Activated CD8-positive, alpha-beta T cell treated with anti-CD3 and anti-CD28 coated beads, Interleukin-2, amount 10 ng/mL, durations not matched to agents 7 days and 5 days (primary cell): Measurements from ENCODE around the gene GRAMD2B. TPM values are rescaled to one million over a fixed set of nuclear protein-coding genes. Genes with fewer than 3 reads are reported as not detected.

Experiments
- ATAC-seq: fragments of 150-1000 bp; cut with Tn5 transposase; one replicate; pipeline ENCODE4 v1.10.0; 2021; ENCODE audit warnings: moderate library complexity
- CTCF ChIA-PET: fragments of 350-600 bp; sonication (Branson Sonifier 250); formaldehyde crosslinking; loops from one replicate; lab custom pipeline; 2021; ENCODE audit warnings: antibody characterized with exemption; lab: Charles Lee
- POLR2A ChIA-PET: fragments of 350-600 bp; sonication (Branson Sonifier 250); formaldehyde crosslinking; loops from one replicate; lab custom pipeline; 2021; ENCODE audit warnings: antibody characterized with exemption; lab: Charles Lee
- DNase-seq: peaks from one replicate; pipeline ENCODE4 v3.0.0-alpha.2; 2020
- H3K27ac Mint-ChIP-seq: one replicate; pipeline ENCODE4 v1.8.0; 2021; ENCODE audit warnings: mild to moderate bottlenecking, mixed read lengths
- H3K27me3 Mint-ChIP-seq: one replicate; pipeline ENCODE4 v1.8.0; 2021; ENCODE audit warnings: low read depth, mixed read lengths
- H3K36me3 Mint-ChIP-seq: one replicate; pipeline ENCODE4 v1.8.0; 2021; ENCODE audit warnings: low read depth, mixed read lengths
- H3K4me1 Mint-ChIP-seq: one replicate; pipeline ENCODE4 v1.8.0; 2021; ENCODE audit warnings: low read depth, mixed read lengths
- H3K4me3 Mint-ChIP-seq: one replicate; pipeline ENCODE4 v1.8.0; 2021; ENCODE audit warnings: mild to moderate bottlenecking, mixed read lengths
- H3K9me3 Mint-ChIP-seq: one replicate; pipeline ENCODE4 v1.8.0; 2022; ENCODE audit warnings: mixed read lengths; ENCODE audit not compliant: insufficient read depth
- total RNA-seq, 2 experiments: library from RNA; stranded (reverse); gene quantifications; one replicate each; pipeline ENCODE4 v1.2.3, GENCODE V29; 2021

GRAMD2B gene
- total RNA-seq, 2 experiments from 2014 or later = 3.3 to 6.5 TPM

DNA sequence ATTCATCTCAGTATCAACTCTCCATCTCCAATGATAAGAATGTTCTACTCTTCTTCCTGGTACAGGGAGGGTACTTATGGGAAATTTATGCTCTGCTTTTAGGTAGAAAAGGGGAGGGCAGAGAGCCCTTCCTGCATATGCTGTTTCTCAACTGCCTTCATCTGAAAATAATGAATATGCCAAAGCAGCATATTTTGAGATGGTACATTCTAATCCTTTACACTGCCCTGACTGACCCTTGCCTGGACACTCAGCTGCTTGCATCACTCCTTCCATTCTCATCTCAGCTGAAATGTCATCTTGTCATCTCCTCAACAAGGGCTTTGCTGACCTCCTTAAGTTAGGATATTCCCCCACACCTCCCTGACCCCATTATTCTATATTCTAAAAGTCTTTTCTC, 103.3 kb downstream of the GRAMD2B start:
- no peak for DNase-seq
- Mint-ChIP-seq H3K27me3 (peaks cover 5% of the 10 kb centered on the region), H3K4me1 (no peaks in the 10 kb centered on the region), H3K36me3 (no peaks in the 10 kb centered on the region), H3K27ac (no peak overlapping the region), H3K4me3 (no peak overlapping the region), H3K9me3 (no peaks in the 10 kb centered on the region)
- ATAC-seq = no peak
- ChIA-PET CTCF (no interaction called here), POLR2A (no interaction called here)

DNA sequence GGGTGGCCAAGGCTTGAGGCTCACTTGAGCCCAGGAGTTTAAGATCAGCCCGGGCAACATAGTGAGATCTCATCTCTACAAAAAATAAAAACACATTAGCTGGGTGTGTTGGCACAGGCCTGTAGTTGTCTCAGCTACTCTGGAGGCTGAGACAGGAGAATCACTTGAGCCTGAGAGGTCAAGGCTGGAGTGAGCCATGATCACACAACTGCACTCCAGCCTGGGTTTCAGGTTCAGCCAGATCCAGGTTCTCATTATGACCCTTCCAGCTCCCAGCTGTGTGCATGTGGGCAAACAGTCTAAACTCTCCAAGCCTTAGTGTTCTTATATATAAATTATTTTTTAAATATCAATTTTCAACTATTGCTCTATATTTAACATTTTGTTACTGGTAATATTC, 103.9 kb downstream of the GRAMD2B start:
- Mint-ChIP-seq H3K27ac (no peak overlapping the region), H3K4me1 (no peaks in the 10 kb centered on the region), H3K27me3 (peaks cover 5% of the 10 kb centered on the region), H3K36me3 (no peaks in the 10 kb centered on the region), H3K4me3 (no peak overlapping the region), H3K9me3 (no peaks in the 10 kb centered on the region)
- CTCF ChIA-PET = no interaction called here
- POLR2A ChIA-PET = no interaction called here
- DNase-seq (no peak), ATAC-seq (no peak)

- DNase-seq (no peak), ATAC-seq (no peak)
- no peaks in the 10 kb centered on the region for H3K36me3 Mint-ChIP-seq
- H3K4me1 Mint-ChIP-seq = no peaks in the 10 kb centered on the region
- H3K9me3 Mint-ChIP-seq = no peaks in the 10 kb centered on the region
- no peak overlapping the region for H3K4me3 Mint-ChIP-seq
- H3K27me3 Mint-ChIP-seq = peaks cover 5% of the 10 kb centered on the region
- no peak overlapping the region for H3K27ac Mint-ChIP-seq
- POLR2A ChIA-PET = no interaction called here
- CTCF ChIA-PET = no interaction called here
Measured at GRCh38 chr5:126527892-126528291, 104.7 kb downstream of the GRAMD2B start.

GRCh38 chr5:126531543-126532120, 108.4 kb downstream of the GRAMD2B start:
- no peak overlapping the region for H3K27ac Mint-ChIP-seq
- no peak for ATAC-seq
- DNase-seq = no peak
- no peak overlapping the region for H3K4me3 Mint-ChIP-seq
- H3K27me3 Mint-ChIP-seq = peaks cover under 1% of the 10 kb centered on the region
- H3K4me1 Mint-ChIP-seq = no peaks in the 10 kb centered on the region
- no peaks in the 10 kb centered on the region for H3K9me3 Mint-ChIP-seq
- no peaks in the 10 kb centered on the region for H3K36me3 Mint-ChIP-seq
- POLR2A ChIA-PET = interaction anchor here (0.6 kb wide), 1 partner anchor 19 kb away, joined by 3 read pairs; no protein-coding TSS in a partner anchor
- CTCF ChIA-PET = interaction anchor here (2.7 to 3.0 kb wide), 2 partner anchors 12 to 32 kb away, joined by 11 to 18 read pairs; no protein-coding TSS in a partner anchor

- no peak for ATAC-seq
Measured at GRCh38 chr5:126534553-126534952, 111.3 kb downstream of the GRAMD2B start.

DNA sequence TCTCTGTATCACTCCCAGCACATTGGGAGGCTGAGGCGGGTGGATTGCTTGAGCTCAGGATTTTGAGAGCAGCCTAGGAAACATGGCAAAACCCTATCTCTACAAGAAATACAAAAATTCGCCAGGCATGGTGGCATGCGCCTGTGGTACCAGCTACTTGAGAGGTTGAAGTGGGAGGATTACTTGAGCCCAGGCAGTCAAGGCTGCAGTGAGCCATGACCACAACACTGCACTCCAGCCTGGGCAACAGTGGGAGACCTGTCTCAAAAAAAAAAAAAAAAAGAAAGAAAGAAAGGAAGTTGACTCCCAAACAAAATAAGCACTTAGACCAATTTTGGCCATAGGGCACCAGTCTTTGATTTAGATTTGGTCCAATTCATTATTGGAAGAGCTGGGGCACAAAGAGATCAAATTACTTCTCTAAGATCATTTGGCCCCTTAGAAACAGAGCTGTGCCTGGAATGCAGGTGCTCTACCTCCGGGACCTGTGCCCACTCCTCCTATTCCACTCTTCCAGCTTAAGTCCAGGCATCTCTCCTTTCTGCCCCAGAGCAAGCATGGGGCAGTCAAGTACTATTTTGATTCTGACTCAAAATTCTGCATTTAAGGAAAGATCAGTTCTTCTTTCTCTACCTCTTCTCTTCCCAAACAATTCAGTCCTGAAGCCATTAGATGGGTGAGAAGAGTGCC, 112.8 kb downstream of the GRAMD2B start:
- Mint-ChIP-seq H3K27ac (no peak overlapping the region), H3K4me3 (no peak overlapping the region), H3K9me3 (no peaks in the 10 kb centered on the region), H3K4me1 (no peaks in the 10 kb centered on the region), H3K36me3 (no peaks in the 10 kb centered on the region), H3K27me3 (no peaks in the 10 kb centered on the region)
- DNase-seq = no peak
- ChIA-PET CTCF (interaction anchor here (1.5 to 1.9 kb wide), 3 partner anchors 36 to 185 kb away, joined by 4 to 14 read pairs (median 5); no protein-coding TSS in a partner anchor), POLR2A (no interaction called here)
- ATAC-seq = no peak

More at GRCh38 chr5:126534553-126534952, 111.3 kb downstream of the GRAMD2B start:
- Mint-ChIP-seq H3K9me3 (no peaks in the 10 kb centered on the region), H3K36me3 (no peaks in the 10 kb centered on the region), H3K4me3 (no peak overlapping the region), H3K27ac (no peak overlapping the region), H3K27me3 (no peaks in the 10 kb centered on the region), H3K4me1 (no peaks in the 10 kb centered on the region)
- ChIA-PET POLR2A (no interaction called here), CTCF (interaction anchor here (1.0 to 2.7 kb wide), 5 partner anchors 9 to 195 kb away, joined by 3 to 14 read pairs (median 4); no protein-coding TSS in a partner anchor)
- no peak for DNase-seq

DNA sequence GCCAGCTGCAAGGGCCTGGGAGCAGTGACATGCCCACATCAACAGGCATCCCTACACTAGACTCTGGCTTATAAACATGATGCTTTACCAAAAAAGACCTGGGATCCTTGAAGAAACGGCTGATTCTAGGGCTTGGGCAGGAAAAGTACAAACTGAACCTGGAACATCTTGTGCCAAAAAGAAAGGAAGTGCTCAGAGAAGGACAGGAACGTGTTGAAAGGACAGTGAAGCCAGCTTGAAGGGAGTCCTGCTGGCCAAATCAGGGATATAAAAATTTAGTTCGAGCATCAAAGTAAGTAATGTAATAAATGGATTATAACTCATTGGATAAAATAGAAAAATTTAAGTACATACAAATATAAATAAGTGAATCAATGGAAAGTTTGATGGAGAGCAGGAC, 113.7 kb downstream of the GRAMD2B start:
- ATAC-seq (no peak), DNase-seq (no peak)
- Mint-ChIP-seq H3K4me1 (no peaks in the 10 kb centered on the region), H3K9me3 (no peaks in the 10 kb centered on the region), H3K27ac (no peak overlapping the region), H3K27me3 (no peaks in the 10 kb centered on the region), H3K36me3 (no peaks in the 10 kb centered on the region), H3K4me3 (no peak overlapping the region)
- ChIA-PET CTCF (interaction anchor here (1.5 kb wide), 1 partner anchor 183 kb away, joined by 5 read pairs; no protein-coding TSS in a partner anchor), POLR2A (no interaction called here)

- H3K4me1 Mint-ChIP-seq = no peaks in the 10 kb centered on the region
- H3K27me3 Mint-ChIP-seq = no peaks in the 10 kb centered on the region
- ChIA-PET CTCF (interaction anchor here (0.7 to 3.7 kb wide), 12 partner anchors 12 to 1247 kb away, joined by 3 to 36 read pairs (median 6); no protein-coding TSS in a partner anchor), POLR2A (no interaction called here)
- no peak overlapping the region for H3K27ac Mint-ChIP-seq
- no peak overlapping the region for H3K4me3 Mint-ChIP-seq
- H3K36me3 Mint-ChIP-seq = no peaks in the 10 kb centered on the region
- ATAC-seq (no peak), DNase-seq (no peak)
- no peaks in the 10 kb centered on the region for H3K9me3 Mint-ChIP-seq
Measured at GRCh38 chr5:126538579-126538978, 115.4 kb downstream of the GRAMD2B start.

DNA sequence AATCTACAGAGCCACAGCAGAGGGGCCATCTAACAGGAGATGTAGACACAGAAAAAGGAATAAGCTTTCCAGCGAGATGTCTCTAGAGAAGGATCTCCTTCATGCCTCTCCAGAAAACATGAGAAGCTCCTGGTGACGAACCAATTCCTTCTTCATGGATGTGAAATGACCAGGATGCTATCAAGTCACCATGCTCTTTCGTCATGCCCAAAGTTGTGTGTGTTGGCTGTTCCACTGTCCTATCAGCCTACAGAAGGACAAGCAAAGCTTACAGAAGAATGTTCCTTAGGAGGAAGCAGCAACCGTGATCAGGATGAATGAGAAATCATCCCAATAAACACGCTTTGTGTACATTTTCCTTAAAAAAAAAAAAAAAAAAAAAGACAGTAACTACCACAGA, 117.4 kb downstream of the GRAMD2B start:
- ChIA-PET POLR2A (interaction anchor here (0.7 kb wide), 1 partner anchor 262 kb away, joined by 3 read pairs; no protein-coding TSS in a partner anchor), CTCF (interaction anchor here (1.7 to 3.7 kb wide), 7 partner anchors 41 to 201 kb away, joined by 6 to 36 read pairs (median 14); partner anchors contain the start of gene PHAX)
- Mint-ChIP-seq H3K27ac (no peak overlapping the region), H3K9me3 (no peaks in the 10 kb centered on the region), H3K36me3 (no peaks in the 10 kb centered on the region), H3K4me3 (no peak overlapping the region), H3K27me3 (no peaks in the 10 kb centered on the region), H3K4me1 (no peaks in the 10 kb centered on the region)
- ATAC-seq (no peak), DNase-seq (no peak)

- ATAC-seq (no peak), DNase-seq (no peak)
- Mint-ChIP-seq H3K4me3 (no peak overlapping the region), H3K9me3 (no peaks in the 10 kb centered on the region), H3K27ac (no peak overlapping the region), H3K4me1 (no peaks in the 10 kb centered on the region), H3K36me3 (no peaks in the 10 kb centered on the region), H3K27me3 (no peaks in the 10 kb centered on the region)
- ChIA-PET CTCF (interaction anchor here (0.6 to 3.5 kb wide), 3 partner anchors 81 to 204 kb away, joined by 3 to 14 read pairs (median 12); no protein-coding TSS in a partner anchor), POLR2A (no interaction called here)
Measured at GRCh38 chr5:126542441-126542840, 119.2 kb downstream of the GRAMD2B start.

DNA sequence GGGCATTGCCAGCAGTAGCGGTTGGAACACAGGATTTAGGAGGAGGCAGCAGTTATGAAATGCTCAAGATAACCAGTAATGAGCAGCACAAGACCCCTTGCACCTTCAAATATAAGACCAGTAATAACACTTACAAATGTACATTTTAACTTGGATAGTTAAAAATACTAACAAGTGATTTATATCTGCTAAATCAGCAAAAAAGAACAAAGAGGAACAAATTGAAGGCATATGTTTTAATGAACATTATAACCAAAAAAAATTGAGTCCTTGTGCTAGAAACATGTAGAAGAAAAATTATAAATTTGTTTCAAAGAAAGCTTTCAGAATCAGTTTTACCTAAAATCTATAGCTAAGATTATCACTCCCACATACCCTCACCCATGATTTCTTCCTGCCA, 119.8 kb downstream of the GRAMD2B start:
- POLR2A ChIA-PET = interaction anchor here (0.8 kb wide), 1 partner anchor 44 kb away, joined by 3 read pairs; no protein-coding TSS in a partner anchor
- CTCF ChIA-PET = interaction anchor here (1.0 to 3.5 kb wide), 9 partner anchors 10 to 204 kb away, joined by 3 to 14 read pairs (median 5); no protein-coding TSS in a partner anchor
- Mint-ChIP-seq H3K4me3 (no peak overlapping the region), H3K9me3 (no peaks in the 10 kb centered on the region), H3K36me3 (no peaks in the 10 kb centered on the region), H3K27me3 (no peaks in the 10 kb centered on the region), H3K27ac (no peak overlapping the region), H3K4me1 (no peaks in the 10 kb centered on the region)
- ATAC-seq = no peak
- DNase-seq = no peak
